IgD-negative memory B cell (primary cell): ENCODE measurements around the gene TBC1D22A. TPM values are rescaled to one million over a fixed set of nuclear protein-coding genes. Genes with fewer than 3 reads are reported as not detected.

Experiments
- H3K27ac Mint-ChIP-seq, 3 donors: one replicate each; pipeline ENCODE4 v1.8.0; 2020 to 2022; ENCODE audit warnings: mild to moderate bottlenecking in 3 of 3, mixed read lengths in 3 of 3, moderate library complexity in 1 of 3
- H3K27me3 Mint-ChIP-seq: one replicate; pipeline ENCODE4 v1.8.0; 2021; ENCODE audit warnings: mixed read lengths
- H3K36me3 Mint-ChIP-seq: one replicate; pipeline ENCODE4 v1.8.0; 2020; ENCODE audit warnings: mild to moderate bottlenecking, mixed read lengths
- H3K4me1 Mint-ChIP-seq, 3 donors: one replicate each; pipeline ENCODE4 v1.8.0; 2020 to 2022; ENCODE audit warnings: mixed read lengths in 3 of 3, mild to moderate bottlenecking in 1 of 3
- H3K4me3 Mint-ChIP-seq, 4 donors: one replicate each; pipeline ENCODE4 v1.8.0; 2020 to 2022; ENCODE audit warnings: mild to moderate bottlenecking in 4 of 4, mixed read lengths in 4 of 4, moderate library complexity in 3 of 4
- H3K9me3 Mint-ChIP-seq, 3 donors: one replicate each; pipeline ENCODE4 v1.8.0; 2020 to 2021; ENCODE audit warnings: mixed read lengths in 3 of 3, mild to moderate bottlenecking in 1 of 3
- polyA plus RNA-seq: library from polyadenylated mRNA; unstranded; fragments of 300-500 nt; fragmentation: Illumina TruSeq; gene quantifications from one replicate; pipeline ENCODE4 v1.2.3, GENCODE V29; 2021

TBC1D22A gene
- polyA plus RNA-seq, 1 donor from 2014 or later = 64.3 TPM

DNA sequence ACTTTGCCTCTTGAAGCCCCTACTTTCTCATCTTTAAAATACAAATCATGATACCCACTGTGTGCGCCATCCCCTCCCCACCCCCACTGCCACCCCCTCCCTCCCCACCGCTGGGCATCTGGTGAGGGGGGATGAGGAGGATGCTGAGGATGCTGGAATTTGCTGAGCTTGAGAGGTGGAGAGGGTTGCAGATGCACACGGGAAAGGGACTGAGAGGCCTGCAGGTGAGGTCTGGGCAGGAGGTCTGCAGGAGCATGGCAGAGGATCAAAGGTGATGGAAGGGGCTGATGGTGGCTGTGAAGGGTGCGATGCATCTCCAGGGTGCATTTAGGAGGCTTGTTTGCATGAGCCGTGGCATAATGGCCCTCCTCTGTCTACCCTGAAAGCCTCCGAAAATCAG is 7.6 kb upstream of the TBC1D22A start:
- no peak overlapping the region for H3K4me3 Mint-ChIP-seq
- no peaks in the 10 kb centered on the region for H3K36me3 Mint-ChIP-seq
- H3K27me3 Mint-ChIP-seq = peaks cover 6% of the 10 kb centered on the region
- peaks cover 0 to 4% (median 1%) of the 10 kb centered on the region in 3 donors for H3K9me3 Mint-ChIP-seq
- H3K27ac Mint-ChIP-seq = no peak overlapping the region
- H3K4me1 Mint-ChIP-seq = peaks cover 10 to 12% (median 12%) of the 10 kb centered on the region in 3 donors

DNA sequence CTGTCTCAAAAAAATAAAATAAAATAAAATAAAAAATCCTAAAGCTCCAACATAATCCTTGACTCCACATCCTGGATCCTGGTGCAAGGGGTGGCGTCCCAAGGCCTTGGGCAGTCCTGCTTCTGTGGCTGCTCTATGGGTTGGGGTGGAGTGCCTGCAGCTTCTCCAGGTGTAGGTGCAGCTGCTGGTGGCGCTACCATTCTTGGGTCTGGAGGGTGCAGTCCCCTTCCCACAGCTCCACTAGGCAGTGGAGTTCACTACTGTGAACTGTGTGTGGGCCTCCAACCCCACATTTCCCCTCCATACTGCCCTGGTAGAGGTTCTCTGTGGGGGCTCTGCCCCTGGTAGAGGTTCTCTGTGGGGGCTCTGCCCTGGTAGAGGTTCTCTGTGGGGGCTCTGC is 6.9 kb upstream of the TBC1D22A start:
- Mint-ChIP-seq H3K4me3 (no peak overlapping the region), H3K4me1 (peaks cover 8 to 12% (median 9%) of the 10 kb centered on the region in 3 donors), H3K27me3 (no peaks in the 10 kb centered on the region), H3K9me3 (peaks cover 0 to 4% (median 1%) of the 10 kb centered on the region in 3 donors), H3K27ac (no peak overlapping the region), H3K36me3 (no peaks in the 10 kb centered on the region)

DNA sequence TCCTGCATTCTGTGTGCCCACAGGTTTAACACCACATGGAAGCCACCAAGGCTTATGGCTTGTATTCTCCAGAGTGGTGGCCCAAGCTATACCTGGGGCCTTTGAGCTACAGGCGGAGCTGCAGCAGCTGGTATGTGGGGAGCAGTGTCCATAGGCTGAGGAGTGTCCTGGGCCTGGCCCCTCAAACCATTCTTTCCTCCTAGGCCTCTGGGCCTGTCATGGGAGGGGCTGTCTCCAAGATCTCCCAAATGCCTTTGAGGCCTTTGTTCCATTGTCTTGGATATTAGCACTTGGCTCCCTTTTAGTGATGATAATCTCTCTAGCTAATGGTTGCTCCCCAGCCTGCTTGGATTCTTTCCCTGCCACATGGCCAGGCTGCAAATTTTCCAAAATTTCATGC is 6.4 kb upstream of the TBC1D22A start:
- H3K4me1 Mint-ChIP-seq = peaks cover 9 to 12% (median 9%) of the 10 kb centered on the region in 3 donors
- H3K4me3 Mint-ChIP-seq = no peak overlapping the region

DNA sequence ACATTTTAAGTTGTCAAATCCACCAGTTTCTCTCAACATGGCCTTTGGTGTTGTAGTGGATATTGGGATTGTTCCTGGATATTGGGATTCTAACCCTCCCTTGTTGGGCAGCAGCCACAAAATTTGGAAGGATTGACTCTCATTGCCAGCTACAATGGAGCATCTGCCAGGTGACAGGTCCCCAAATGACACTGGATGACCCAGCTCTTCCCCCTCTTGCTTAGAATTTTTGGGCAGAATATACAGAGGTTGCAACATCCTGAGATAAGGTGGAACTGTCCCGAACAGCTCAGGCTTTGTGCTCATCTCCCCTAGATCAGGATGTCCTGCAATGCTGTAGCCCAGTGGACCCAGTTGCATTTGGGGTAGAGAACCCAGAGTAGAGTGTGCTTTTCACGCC is 5.3 kb upstream of the TBC1D22A start:
- Mint-ChIP-seq H3K27me3 (no peaks in the 10 kb centered on the region), H3K36me3 (no peaks in the 10 kb centered on the region), H3K4me3 (no peak overlapping the region), H3K9me3 (peaks cover 0 to 4% (median 1%) of the 10 kb centered on the region in 3 donors), H3K4me1 (peaks cover 15 to 16% (median 16%) of the 10 kb centered on the region in 3 donors), H3K27ac (no peak overlapping the region)

More for the DNA sequence above, 6.4 kb upstream of the TBC1D22A start:
- H3K36me3 Mint-ChIP-seq = no peaks in the 10 kb centered on the region
- H3K27ac Mint-ChIP-seq = no peak overlapping the region
- peaks cover 0 to 4% (median 1%) of the 10 kb centered on the region in 3 donors for H3K9me3 Mint-ChIP-seq
- H3K27me3 Mint-ChIP-seq = no peaks in the 10 kb centered on the region

DNA sequence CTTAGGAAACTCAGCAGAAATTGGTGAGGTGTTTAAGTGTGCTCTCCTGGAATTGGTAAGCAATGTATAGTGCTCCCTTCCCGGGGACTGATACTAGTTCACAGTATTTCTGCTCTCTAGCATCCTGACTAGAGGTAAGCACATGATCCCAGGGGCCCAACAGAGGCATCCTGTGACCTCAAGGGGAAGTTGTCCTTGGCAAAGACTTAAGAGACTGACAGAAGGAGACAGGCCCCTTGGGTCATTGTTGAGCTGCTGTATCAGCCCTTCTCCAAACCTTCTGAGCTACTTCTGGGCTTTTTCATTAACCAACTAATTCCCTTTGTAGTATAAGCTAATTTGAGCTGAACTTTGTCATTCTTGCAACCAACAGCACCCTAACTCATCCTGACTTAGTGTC is 4.3 kb upstream of the TBC1D22A start:
- Mint-ChIP-seq H3K36me3 (no peaks in the 10 kb centered on the region), H3K27me3 (no peaks in the 10 kb centered on the region), H3K4me3 (peak overlapping the region in 1 of 4 donors; percentile 28), H3K9me3 (peaks cover 0 to 4% (median 1%) of the 10 kb centered on the region in 3 donors), H3K27ac (peak overlapping the region in 1 of 3 donors; percentile 57), H3K4me1 (peaks cover 17 to 23% (median 21%) of the 10 kb centered on the region in 3 donors)

DNA sequence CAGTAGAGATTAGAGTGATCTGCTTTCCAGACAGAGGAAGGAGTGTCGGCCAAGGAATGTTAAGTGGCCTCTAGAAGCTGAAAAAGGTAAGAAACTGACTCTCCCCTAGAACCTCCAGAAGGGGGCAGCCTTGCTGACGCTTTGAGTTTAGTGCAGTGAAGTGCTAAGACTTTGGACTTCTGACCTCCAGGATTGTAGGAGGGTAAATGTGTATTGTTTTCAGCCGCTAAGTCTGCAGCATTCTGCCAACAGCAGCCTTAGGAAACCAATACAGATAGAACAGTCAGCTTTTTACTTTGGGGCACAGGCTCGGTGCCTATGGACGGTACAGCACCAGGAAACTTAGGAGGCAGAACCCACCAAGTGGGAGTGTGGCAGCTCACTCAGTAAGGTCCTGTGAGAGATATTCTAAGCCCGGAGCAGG is 3.6 kb upstream of the TBC1D22A start:
- H3K27me3 Mint-ChIP-seq = no peaks in the 10 kb centered on the region
- peaks cover 19 to 26% (median 23%) of the 10 kb centered on the region in 3 donors for H3K4me1 Mint-ChIP-seq
- peak overlapping the region in 3 of 4 donors; percentile 2 to 75 (median 18) for H3K4me3 Mint-ChIP-seq
- peaks cover 0 to 4% (median 1%) of the 10 kb centered on the region in 3 donors for H3K9me3 Mint-ChIP-seq
- peak overlapping the region in 2 of 3 donors; percentile 57 to 95 for H3K27ac Mint-ChIP-seq
- no peaks in the 10 kb centered on the region for H3K36me3 Mint-ChIP-seq

DNA sequence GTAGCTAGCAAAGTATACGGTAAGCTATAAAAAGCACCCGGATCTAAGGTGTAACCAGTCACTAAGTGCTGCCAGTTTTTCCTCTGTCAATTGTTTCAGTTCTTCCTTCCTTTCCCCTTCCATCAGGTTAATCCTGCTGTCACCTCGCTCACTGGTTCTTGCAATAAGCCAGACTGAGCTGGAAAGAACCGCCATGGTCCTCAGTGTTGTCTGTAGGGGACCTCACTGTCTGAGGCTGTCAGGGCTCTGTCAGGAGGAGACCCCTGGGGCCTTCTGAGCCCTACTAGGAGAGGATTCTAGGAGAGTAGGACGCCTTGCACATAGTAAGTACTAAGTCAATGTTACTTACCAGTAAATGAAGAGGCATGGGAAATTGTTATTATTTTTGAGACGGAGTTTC is 1.4 kb upstream of the TBC1D22A start:
- peak overlapping the region; percentile 72 to 99 (median 92) for H3K4me3 Mint-ChIP-seq
- H3K27ac Mint-ChIP-seq = peak overlapping the region in 2 of 3 donors; percentile 95 to 98

DNA sequence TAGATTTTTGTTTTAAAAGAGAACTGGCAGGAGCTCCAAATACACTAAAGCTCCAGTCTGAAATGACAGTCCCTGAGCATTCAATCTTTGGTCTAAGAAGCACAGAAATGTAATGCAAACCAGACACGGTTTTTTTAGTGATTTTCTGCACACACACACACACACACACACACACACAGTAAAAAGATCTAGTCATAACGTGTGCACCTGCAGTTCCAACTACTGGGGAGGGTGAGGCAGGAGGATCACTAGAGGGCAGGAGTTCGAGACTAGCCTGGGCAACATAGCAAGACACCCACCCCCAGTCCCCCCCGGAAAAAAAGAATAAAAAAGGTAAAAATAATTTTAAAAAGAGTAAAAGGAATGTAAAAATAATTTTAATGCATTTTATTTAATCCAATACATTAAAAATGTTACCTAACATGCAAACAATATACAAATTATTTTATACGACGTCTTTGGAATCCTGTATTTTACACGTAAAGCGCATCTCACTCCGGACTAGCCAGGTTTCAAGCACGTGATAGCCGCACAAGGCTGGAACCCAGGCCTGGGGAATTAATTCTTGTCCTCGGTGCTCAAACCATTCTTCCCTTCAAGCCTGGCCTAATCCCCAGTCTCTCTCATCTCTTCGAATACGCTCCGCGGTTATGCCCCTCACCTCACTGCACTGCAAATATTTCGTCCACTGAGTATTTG is 762 bp upstream of the TBC1D22A start:
- Mint-ChIP-seq H3K27ac (peak overlapping the region; percentile 95 to 99 (median 98)), H3K4me1 (peaks cover 29 to 43% (median 36%) of the 10 kb centered on the region in 3 donors), H3K27me3 (no peaks in the 10 kb centered on the region), H3K9me3 (peaks cover 0 to under 1% (median under 1%) of the 10 kb centered on the region in 3 donors), H3K36me3 (peaks cover 2% of the 10 kb centered on the region), H3K4me3 (peak overlapping the region; percentile 97 to 99 (median 98))

More for the DNA sequence above, 1.4 kb upstream of the TBC1D22A start:
- Mint-ChIP-seq H3K36me3 (peaks cover 2% of the 10 kb centered on the region), H3K4me1 (peaks cover 33 to 39% (median 34%) of the 10 kb centered on the region in 3 donors), H3K27me3 (no peaks in the 10 kb centered on the region), H3K9me3 (peaks cover 0 to 4% (median 1%) of the 10 kb centered on the region in 3 donors)

DNA sequence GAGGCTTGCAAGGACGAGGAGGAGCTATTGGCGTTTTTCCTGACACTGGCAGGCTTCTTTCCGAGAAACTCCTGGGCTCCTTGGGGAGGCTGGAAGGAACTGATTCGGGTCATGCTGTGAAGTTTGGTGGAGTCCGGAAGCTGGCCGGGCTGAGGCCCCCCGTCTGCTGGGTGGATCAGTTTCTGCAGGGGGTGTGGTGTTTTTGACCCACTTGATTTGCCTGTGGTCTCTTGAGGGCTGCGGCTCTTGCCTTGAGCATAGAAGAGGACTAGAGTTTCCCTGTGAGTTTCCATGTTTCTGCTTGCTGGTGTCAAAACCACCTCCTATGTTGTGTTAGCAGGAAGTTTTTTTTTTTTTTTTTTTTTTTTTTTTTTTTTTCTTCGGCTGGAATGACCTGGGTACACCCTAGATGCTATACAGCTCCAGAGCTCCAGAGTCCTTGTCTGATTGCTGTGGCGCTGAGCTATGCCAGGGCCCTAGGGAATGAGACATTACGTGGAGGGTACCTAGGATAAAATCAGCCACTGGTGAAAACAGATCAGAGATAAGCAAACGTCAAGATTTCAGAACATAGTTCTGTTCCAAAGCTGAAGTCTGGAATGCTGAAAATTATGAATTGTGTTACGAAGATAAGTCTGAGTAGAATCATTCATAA is 728 bp downstream of the TBC1D22A start:
- H3K27me3 Mint-ChIP-seq = no peaks in the 10 kb centered on the region
- H3K4me1 Mint-ChIP-seq = peaks cover 42 to 57% (median 49%) of the 10 kb centered on the region in 3 donors
- peak overlapping the region; percentile 95 to 99 (median 98) for H3K27ac Mint-ChIP-seq
- no peaks in the 10 kb centered on the region for H3K9me3 Mint-ChIP-seq
- peaks cover 2% of the 10 kb centered on the region for H3K36me3 Mint-ChIP-seq
- H3K4me3 Mint-ChIP-seq = peak overlapping the region; percentile 97 to 99 (median 98)

DNA sequence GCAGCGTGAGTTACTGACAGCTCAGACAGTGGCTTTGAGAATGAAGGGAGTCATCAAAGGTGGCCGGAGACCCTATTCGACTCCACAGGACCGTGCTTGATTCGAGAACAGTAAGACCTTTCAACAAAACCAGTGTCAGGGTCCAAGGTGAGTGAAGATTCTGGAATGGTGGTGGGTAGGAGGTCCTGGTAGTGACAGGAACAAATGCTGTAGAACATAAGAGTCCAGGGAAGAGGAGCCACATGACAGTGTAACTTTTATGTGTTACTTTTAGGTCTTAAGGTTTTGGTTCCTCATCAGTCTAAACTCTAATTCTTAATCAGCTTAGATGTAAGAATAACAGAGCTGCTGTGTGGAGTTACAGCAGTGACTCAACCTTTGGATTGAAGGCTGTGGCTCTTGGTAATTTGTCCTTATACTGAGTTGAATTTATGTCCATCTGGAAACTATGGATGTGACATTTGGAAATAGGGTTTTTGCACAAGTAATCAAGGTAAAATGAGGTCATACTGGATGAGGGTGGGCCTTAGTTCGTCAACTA is 1.8 kb downstream of the TBC1D22A start:
- no peaks in the 10 kb centered on the region for H3K9me3 Mint-ChIP-seq
- peaks cover 2% of the 10 kb centered on the region for H3K36me3 Mint-ChIP-seq

DNA sequence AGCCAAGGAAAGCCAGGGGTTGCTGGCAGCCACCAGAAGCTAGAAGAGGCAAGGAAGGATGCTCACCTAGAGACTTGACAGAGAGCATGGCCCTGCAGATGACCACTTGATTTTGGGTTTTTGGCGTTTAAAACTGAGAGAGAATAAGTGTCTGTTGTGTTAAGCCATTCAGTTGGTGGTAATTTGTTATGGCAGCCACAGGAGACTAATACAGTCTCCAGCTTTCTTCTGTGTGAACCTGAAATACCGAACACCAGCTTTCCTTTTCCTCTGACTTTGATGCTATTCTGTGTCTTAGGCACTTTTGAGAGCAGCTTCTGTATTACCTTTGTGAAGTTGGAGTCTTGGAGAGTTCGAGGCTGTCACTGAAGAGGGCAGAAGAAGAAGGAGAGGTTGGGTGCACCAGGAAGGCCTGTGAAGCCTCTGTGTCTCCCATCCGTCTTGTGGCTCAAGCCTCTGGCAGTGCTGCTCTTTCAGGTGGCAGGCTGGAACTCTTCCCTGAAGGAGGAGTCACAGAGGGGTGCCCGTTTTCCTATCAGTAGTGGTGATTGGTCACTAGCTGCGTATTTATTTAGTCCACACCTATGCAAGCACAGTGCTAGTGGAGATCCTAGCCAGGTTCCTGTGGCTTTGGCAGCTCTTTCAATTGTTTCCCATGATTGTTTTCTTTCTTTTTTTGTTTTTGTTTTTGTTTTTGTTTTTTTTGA is 2.5 kb downstream of the TBC1D22A start:
- Mint-ChIP-seq H3K4me1 (peaks cover 48 to 64% (median 58%) of the 10 kb centered on the region in 3 donors), H3K27me3 (no peaks in the 10 kb centered on the region), H3K27ac (peak overlapping the region; percentile 73 to 98 (median 95)), H3K4me3 (peak overlapping the region; percentile 97 to 99 (median 98)), H3K36me3 (peaks cover 2% of the 10 kb centered on the region), H3K9me3 (no peaks in the 10 kb centered on the region)

More for the DNA sequence above, 1.8 kb downstream of the TBC1D22A start:
- H3K4me3 Mint-ChIP-seq = peak overlapping the region; percentile 97 to 99 (median 98)
- H3K4me1 Mint-ChIP-seq = peaks cover 42 to 57% (median 51%) of the 10 kb centered on the region in 3 donors
- H3K27ac Mint-ChIP-seq = peak overlapping the region; percentile 95 to 99 (median 98)
- H3K27me3 Mint-ChIP-seq = no peaks in the 10 kb centered on the region

DNA sequence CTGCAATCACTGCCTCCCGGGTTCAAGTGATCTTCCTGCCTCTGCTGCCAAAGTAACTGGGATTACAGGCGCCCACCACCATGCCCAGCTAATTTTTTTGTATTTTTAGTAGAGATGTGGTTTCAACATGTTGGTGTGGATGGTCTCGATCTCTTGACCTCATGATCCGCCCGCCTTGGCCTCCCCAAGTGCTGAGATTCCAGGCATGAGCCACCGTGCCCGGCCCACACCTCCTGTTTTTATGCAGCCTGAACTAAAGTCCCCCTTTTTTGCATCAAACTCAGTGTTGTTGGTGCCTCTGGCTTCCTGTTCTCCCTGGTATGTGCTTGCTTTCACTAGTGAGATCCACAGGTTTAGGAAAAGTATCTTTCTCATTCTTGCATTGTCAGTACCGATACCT is 4.2 kb downstream of the TBC1D22A start:
- Mint-ChIP-seq H3K9me3 (no peaks in the 10 kb centered on the region), H3K36me3 (peaks cover 2% of the 10 kb centered on the region), H3K4me1 (peaks cover 56 to 71% (median 68%) of the 10 kb centered on the region in 3 donors), H3K4me3 (peak overlapping the region; percentile 34 to 93 (median 90)), H3K27me3 (no peaks in the 10 kb centered on the region), H3K27ac (peak overlapping the region; percentile 73 to 99 (median 97))

DNA sequence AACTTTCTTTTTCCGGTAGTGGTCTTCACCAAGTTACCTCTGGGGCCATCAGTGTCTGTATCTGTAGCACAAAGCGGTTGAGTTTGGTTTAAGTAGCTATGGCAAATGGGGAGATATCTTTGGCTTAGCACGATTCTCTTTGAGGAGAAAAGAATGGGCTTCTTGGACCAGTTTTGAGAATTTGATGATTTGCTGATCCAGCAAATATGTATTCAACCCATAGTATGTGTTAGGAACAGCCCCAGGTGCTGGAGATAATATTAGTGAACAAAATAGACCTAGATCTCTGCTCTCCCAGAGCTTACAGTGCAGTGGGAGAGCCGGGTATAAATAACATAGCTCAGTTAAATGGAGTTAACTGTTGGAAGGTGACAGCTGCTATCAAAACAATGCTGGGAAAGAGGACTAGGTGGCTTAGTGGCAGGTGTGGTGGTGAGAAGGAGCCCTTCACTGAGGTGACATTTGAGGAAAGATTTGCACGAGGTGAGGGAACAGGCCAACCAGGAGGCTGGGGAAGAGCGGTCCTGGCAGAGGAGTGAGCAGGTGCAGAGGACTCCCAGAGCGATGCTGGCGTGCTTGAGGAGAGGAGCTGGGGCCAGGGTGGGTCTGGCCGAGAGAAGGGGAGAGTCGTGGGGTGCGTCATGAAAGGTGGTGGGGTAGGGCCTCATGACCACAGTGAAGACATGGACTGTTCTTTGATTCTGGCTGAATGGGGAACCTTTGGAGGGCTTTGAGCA is 5.0 kb downstream of the TBC1D22A start:
- H3K9me3 Mint-ChIP-seq = no peaks in the 10 kb centered on the region
- peaks cover 48 to 64% (median 63%) of the 10 kb centered on the region in 3 donors for H3K4me1 Mint-ChIP-seq
- H3K4me3 Mint-ChIP-seq = peak overlapping the region; percentile 73 to 93 (median 90)
- H3K36me3 Mint-ChIP-seq = peaks cover 2% of the 10 kb centered on the region
- no peaks in the 10 kb centered on the region for H3K27me3 Mint-ChIP-seq
- peak overlapping the region; percentile 97 to 100 (median 99) for H3K27ac Mint-ChIP-seq

DNA sequence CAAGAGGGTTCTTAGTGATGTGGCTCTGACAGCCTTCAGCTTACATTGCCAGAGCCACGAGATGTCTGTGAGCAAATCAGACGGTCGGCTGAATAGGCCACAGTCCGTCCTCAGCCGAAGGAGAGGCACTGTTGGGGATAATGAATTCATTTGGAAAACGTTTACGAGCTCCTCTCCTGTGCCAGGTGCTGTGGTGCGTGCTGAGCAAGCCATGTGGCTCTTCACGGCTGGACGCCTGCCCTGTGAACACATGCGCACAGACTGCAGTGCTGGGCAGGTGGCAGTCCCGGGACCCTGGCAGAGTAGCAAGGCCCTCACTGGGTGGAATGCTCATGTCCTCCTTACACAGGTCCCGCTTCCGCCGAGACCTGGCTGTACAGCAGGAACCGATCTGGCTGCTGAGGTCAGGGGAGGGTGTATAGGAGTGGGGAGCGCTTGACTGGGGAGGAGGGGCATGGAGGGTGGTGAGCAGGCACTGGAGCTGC is 6.8 kb downstream of the TBC1D22A start:
- H3K9me3 Mint-ChIP-seq = no peaks in the 10 kb centered on the region
- peaks cover 49 to 73% (median 73%) of the 10 kb centered on the region in 3 donors for H3K4me1 Mint-ChIP-seq
- peak overlapping the region; percentile 73 to 93 (median 90) for H3K4me3 Mint-ChIP-seq
- peak overlapping the region; percentile 97 to 100 (median 99) for H3K27ac Mint-ChIP-seq
- no peaks in the 10 kb centered on the region for H3K36me3 Mint-ChIP-seq
- H3K27me3 Mint-ChIP-seq = no peaks in the 10 kb centered on the region
